HG03521 (cell line): Measurements from ENCODE around the gene FBLN2.

Experiments used
- ATAC-seq: cut with Tn5 transposase; IDR thresholded peaks from one replicate; pipeline ENCODE4 v1.9.1; 2021; ENCODE audit warnings: mild to moderate bottlenecking, moderate library complexity; ENCODE audit not compliant: unreplicated experiment

FBLN2 gene

DNA sequence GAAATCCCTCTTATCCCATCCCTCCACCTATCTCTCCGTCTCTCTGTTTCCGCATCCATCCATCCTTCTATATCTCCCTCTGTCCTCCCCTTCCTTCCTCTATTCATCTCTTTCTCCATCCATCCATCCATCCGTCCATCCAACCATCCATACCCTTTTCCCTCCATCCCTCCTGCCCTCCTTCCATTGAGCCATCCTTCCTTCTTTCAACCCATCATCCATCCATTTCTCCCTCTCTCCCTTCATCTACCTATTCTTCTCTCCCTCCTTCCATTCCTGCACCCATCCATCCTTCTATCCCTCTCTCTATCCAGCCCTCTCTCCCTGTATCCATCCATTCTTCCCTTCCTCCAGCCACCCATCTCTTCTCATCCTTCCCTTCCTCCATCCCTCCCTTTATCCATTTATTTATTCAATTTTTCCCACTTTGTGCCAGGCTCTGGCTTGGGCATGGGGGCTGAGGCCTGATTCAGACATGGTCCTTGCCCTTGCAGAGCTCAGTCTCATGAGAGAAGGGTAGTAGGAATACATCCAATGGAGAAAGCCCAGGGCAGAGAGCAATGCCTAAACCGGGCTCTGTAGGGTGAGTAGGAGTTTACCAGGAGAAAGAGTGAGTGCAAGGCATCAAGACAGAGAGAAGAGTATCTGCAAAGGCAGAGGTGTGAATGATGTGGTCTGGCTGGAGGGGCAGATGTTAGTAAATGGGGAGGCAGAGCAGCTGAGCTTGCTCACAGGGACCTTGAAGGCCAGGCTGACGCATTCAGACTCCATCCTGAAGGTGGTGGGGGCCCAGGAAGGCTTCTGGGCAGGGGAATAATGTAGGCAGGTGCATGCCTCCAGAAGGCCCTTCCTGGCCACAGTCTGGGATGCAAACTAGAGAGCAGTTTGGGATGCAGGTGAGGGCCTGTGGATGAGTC is 19.5 kb upstream of the FBLN2 start:
- no peak for ATAC-seq

DNA sequence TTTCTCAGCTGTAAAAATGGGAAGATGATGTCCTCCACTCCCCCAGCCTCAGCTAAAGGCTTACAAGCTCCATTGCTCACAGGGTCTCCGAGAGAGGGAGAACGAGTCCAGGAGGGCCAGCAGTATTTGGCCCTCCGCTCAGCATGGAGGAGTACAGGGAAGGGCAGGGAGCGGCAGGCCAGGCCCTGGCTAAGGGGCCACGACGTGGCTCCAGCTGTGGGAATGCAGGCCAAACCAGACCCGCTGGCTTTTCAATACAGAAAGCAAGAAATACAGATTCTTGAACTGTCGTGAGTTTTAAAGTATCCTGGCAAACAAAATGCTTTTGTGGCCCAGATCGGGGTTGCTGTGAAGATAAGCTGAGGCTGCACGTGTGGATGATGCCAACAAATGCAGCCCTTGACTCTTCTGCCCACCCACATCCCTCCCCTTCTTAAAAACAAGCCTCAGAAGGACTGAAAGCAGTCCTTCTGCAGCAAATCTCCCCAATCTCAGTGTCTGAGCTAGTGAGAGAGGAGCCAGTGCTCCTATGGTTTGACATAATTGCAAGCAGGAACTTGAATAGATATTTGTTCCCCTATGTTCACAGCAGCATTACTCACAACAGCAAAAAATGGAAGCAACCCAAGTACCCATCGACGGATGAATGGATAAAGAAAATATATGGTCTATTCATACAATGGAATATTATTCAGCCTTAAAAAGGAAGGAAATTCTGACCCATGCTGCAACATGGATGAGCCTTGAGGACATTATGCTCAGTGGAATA is 18.5 kb upstream of the FBLN2 start:
- ATAC-seq = no peak

DNA sequence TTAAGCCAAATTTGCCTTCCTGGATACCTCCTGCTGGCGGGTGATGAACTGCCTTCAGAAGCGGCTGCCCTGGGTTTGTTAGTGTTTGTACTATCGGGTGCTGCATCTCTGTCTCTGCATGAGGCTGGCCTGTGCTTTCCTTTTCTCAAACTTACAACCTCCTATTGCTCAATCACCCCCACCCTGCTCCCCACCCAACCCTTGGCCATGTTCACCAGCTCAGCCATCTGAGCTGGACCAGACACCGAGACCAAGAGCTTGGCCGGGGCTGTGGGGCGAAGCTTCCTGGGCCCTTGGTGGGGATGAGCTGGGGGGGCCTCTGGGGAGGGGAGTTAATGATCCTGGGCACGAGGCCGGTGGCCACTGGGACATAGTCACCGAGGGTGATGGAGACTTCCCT is 16.8 kb upstream of the FBLN2 start:
- ATAC-seq = no peak

DNA sequence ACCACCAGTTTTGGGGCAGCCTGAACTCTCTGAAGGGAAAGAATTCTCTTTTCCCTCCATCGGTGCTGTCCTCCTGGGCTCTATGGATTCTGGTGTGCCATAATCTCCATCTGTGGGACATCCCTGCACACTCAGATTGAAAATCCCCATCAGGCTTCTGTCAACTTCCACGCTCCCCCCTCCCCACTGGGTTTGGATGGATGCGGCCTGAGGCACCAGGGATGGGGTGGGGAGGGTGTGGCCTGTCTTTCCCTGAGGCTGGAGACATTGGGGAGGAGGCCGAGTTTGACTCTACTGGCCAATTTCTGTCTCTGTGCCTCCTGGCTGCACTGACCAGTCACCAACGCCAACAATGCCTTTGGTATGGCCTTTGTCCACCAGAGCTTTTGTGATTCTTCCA is 16.3 kb upstream of the FBLN2 start:
- ATAC-seq = no peak

DNA sequence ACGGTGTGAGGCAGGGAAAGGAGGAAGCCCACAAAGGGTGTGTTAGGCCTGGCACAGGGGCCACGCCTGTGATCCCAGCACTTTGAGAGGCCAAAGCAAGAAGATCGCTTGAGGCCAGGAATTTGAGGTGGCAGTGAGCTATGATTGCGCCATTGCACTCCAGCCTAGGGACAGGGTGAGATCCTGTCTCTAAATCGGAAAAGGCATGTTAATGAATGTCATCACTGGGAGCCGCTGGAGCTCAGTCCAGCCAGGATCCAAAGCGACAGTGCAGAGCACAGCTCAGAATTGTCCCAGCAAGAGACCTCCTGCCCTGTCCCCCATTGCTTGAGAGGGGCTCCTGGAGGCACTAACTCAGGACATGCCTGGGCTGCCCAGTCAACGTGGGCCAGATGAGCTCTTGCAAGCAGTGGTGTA is 15.0 kb upstream of the FBLN2 start:
- no peak for ATAC-seq

DNA sequence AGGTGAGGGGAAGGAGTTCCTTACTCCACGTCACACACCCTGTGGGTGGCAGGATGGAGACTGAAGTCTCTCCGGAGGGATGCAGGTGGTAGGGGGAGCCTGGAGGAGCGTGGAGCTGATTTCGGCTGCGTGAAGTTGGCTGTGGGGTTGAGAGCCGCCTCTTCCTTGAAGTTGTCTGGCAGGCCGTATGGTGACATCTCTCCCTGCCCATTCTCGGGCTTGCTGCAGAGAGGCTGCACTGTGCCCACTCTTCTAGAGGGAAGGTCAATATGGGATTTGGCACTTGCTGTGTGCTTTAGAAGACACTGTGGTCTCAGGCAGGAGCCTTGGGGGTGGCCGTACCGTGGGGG is 13.4 kb upstream of the FBLN2 start:
- no peak for ATAC-seq

DNA sequence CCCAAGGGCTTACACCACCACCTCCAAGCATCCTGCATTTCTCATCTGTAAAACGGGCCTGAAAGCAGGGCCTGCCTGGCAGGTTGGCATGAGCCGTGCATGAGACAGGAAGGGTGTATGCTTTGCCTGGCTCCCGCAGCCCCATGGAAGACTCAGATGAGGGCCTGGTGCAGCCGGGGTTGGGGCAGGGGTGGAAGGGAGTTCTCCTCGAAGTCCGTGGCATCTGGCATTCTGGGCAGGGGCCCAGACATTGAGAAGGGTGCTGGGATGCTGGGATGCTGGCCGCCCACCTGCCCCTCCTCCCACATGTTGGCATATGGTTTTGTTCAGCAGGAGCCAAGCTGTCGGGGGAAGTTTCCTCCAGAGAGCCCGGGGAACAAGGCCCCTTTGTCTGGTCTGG is 13.0 kb upstream of the FBLN2 start:
- ATAC-seq = no peak

DNA sequence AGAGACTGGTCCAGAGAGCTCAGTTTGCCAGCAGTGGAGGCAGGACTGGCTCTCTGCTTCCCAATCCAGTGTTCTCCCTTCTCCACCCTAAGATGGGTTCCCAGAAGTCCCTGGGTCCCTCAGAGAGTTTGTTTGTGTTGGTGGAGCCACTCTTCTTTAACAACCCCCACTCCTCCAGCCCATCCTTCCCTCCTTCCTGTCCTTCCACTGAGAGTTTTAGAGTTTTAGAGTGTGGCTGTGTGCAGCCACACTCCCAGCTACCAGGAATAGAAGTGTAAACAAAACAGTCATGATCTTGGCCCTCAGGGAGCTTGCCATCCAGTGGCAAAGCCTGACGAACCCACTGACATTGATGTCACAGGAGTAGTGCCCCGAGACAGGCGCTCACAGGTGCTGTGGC is 12.5 kb upstream of the FBLN2 start:
- ATAC-seq = no peak

DNA sequence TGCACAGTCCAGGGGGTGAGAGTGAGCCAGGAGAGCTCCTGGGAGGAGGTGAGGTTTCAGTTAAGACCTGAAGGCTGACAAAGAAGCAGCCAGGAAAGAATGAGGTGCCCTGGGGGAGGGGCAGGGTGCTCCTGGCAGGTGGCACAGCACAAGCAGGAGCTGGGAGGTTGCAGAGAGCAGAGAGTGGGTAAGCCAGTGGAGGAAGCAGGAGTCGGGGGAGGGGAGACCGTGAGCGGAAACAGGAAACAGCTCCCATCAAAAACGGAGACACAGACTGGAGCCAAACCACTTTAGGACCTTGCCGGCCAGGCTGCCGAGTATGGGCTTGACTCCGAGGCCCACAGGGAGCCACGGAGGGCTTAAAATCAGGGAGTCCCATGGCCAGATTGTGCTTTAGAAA is 12.1 kb upstream of the FBLN2 start:
- no peak for ATAC-seq

DNA sequence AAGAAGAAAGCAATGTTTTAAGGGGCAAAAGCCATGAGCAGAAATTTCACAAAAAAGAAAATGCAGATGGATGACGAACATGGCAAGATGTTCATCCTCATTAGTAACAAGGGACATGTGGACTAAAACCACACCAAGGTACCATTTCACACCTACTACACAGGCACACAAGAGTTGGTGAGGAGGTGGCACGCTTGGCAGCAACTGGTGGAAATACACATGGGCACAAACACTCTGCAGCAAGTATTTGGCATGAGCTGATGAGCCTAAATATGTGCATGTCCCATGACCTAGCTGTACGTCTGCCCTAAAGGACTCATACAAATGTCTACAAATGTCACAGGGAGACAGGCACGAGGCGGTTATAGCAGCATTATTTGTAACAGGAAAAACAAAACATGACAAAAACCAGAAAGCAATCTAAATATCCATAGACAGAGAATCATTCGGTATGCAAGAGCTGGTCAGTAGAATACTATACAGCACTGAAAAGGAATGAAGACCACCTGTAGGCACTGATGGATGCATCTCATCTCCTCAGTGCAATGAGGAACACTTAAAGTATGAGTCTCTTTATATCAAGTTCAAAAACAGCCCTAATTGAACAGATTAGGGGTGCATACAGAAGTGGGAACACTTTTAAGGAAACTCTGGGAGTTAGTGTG is 11.5 kb upstream of the FBLN2 start:
- ATAC-seq = no peak

DNA sequence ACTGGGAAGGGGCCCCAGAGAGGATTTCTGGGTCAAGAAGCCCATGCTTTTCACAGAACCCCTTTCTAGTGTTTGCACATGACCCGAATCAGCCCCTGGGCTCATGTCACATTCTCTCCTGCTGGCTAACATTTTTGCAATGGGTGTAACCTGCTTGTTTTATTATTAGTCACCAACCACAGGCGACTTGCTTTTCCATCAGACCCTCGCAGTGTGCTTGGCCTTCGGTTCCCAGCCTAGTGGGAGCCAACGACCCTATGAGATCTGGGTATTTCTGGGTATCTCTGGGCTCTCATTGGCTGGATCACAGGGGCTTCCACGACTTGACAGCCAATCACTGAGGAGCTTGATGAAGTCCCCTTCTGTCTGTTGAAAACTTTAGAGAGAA is 11.0 kb upstream of the FBLN2 start:
- no peak for ATAC-seq

DNA sequence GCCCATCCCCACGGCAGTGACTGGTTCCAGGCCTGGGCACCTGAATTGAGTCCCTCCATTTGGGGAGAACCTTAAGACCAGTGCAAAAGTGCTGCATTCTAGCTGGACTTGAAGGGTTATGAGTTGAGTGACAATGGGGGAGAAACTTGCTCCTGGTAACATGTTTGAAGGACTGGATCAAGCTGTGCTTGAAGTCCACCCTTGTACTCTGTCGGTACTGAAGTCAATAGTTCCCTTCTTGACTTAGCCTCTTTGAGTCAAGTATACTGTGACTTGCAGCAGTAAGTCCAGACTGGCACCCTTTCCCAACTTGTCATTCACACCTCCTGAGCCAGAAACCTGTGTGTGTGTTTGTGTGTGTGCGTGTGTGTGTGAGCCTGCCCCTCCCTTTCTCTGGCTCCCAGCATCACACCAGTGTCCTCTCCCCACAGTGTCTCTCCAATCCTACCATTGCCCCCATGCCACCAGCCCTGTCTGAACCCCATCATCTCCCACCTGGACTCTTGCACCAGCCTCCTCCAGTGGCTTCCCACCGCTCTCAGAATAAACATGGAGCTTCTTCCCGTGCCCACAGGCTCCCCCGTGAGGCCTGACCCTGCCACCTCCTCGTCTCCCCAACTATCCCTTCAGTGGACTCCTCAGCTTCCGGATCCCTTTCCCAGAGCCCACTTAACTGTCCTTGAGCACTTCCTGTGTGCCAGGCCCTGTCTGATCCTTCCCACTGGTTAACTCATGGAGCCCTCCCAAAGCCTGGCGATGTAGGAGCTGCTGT is 10.2 kb upstream of the FBLN2 start:
- no peak for ATAC-seq

DNA sequence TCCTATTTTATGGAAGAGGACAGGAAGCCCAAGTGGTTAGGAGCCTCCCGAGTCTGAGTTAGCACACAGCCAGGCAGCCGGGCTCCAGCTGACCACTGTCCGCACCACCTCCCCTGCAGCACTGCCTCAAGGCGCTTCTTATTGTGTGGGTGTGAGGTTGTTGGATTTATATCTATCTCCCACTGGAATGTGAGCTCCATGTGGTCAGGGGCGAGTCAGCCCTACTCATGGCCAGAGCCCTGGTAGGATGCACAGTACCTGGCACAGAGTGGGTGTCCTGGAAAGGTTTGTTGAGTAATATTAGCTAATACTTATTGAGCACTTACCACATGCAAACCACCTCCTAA is 9.7 kb upstream of the FBLN2 start:
- no peak for ATAC-seq

DNA sequence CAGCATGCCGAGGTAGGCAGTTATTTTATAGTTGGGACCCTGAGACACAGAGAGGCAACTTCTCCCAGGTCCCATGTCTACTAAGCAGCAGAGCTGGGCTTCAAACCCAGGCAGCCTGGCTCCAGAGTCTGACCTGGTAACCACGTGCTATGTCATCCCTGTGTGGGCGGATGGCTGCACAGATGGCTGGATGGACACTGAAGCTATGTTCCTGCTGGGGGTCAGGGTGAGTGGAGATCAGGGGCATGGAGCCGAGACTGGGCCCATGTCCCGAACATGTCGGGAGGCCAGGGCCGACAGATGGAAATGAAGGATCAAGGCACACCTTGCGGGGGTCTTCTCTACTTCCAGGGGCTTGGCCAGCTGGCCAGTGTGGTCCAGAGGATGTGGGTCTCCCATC is 9.3 kb upstream of the FBLN2 start:
- no peak for ATAC-seq

DNA sequence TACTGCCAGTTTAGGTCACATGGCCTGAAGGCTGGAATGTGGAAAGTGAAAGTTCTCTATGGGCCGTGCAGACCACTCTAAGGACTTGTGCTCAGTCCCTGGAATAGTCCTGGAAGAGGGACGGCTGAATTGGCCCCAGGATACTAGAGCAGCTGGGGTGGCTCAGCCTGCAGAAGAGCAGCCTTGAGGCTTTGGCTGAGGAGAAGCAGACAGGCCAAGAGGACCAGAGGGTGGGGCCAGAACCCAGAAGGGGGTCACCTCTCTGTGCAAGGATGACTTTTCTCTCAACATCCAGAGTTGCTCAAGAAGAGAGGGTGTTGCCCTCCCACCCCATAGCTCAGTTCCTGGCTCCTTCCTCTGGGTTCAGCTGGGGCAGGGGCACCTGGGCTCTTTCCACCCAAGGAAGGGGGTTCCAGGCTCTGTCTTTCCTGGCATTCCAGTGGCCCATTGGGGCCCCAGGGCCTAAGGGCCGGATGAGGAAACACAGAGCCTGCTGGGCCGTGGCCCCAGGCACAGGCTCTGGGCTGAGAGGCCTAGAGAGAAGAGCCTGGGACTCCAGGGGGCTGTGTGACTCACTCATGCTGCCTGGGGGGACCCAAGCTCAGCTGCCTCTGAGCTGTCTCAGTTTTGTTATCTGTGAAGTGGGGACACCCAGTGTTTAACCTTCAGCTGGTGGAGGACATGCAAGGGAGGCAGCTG is 8.5 kb upstream of the FBLN2 start:
- ATAC-seq = no peak

DNA sequence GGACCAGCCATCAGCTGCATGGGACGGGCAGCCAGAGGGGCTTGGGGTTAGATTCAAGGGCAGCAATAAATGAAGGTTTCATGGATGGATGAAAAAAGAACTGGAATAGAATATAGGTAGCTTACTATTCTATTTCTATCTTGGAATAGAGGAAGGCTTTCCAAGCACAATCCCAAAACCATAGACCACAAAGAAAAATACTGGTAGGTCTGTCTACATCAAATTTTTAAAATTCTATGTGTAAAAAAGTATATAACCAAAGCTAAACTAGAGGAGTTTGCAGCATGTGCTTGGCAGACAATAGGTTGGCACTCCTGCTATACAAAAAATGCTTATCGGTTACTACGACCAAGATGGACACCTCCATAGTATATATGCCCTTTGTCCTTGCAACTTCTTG is 7.2 kb upstream of the FBLN2 start:
- no peak for ATAC-seq

DNA sequence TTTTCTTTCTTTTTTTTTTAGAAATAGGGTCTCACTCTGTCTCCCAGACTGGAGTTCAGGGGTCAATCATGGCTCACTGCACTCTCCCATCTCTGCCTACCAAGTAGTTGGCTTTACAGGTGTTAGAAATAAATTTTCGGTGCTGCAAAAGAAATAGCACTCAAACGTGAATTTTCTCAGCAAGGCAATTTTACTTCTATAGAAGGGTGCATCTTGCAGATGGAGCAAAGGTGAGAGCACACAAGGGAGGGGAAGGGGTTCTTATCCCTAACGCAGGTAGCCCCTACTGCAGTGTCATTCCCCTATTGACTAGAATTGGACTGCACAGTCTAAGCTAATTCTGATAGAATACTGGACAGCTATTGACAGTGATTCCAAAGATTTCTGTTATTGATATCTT is 6.8 kb upstream of the FBLN2 start:
- no peak for ATAC-seq

DNA sequence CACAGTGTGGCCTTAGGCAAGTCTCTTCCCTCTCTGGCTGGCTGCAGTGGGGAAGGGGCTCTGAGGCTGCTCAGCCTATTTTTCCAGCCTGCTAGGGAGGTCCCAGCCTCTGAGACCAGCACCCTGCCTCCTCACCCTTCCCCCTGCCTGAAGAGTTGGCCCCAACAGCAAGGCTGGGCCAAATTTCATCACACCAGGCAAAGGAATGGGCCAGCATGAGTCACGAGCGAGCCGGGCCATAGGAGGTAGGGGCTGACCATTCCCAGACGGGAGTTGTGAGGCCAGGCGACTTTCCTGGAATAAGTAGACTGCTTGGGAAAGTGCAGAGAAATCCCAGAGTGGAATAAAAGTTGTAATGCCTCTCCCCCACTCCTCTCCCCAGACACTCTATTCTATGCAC is 5.7 kb upstream of the FBLN2 start:
- no peak for ATAC-seq

DNA sequence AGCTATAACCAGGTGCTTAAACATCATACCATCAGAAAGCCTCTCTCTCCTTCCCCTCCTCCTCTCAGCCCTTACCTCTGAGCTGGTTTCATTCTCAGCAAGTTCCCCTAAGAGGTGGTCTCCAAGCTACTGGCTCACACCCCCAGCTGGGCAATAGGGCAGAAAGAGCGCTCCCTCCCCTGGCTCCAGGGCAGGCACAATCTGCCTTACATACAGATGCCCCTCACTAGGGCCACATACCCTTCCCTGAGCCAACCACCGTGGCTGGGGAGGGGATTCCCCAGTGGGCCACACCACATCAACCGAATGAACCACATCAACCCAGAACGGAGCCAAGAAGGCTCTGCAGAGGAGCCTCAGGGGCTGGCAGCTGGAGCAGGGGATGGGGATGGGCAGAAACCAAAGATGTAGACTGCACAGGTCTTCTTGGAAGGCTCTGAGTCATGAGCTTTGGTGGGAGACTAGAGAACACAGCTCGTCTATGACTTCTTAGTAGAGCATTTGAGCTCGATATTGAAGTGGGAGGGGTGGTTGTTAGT is 4.6 kb upstream of the FBLN2 start:
- no peak for ATAC-seq

DNA sequence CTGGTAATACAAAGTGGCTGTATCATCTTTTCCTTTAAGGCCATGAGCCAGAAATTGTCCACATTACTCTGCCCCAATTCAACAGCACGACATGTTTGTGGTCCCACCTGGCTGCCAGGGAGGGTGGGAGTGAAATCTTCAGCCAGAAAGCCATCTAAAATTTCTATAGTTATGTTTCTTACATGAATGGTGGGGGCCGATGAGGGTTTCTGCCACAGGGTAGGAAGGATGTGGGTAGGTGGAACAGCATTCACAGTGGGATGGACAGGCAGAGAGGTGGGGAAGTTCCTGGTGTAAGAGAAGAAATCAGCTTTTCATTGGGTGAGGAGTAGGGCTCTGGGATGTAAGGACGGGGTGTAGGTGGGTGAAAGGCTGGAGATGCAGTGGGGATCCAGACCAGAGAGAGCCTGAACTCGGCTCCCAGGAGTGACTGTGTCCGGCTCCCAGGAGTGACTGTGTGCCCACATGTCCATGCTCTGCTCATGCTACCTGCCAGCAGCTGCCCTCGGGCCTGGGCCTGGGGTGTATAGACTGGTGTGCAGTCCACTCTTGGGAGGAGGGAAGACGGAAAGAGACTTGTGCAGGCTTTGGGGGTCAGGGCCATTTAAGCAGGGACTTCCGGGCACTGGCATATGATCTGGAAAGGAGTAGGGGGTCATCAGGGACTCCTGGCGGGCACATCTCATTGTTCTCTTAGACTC is 3.8 kb upstream of the FBLN2 start:
- ATAC-seq = no peak
